Colonic mucosa (tissue), 4 donors: Measurements from ENCODE around the gene DNAJC8. TPM values are rescaled to one million over a fixed set of nuclear protein-coding genes. Genes with fewer than 3 reads are reported as not detected.

Source experiments
- DNase-seq: peaks from one replicate; pipeline ENCODE4 v3.0.0-alpha.2; 2020
- H3K27ac ChIP-seq: fragments of 200-600 bp; one replicate; pipeline ENCODE4 v1.8.0; 2021
- H3K27me3 ChIP-seq: fragments of 200-600 bp; one replicate; pipeline ENCODE4 v1.8.0; 2021
- H3K36me3 ChIP-seq: fragments of 200-600 bp; one replicate; pipeline ENCODE4 v1.8.0; 2021
- H3K4me1 ChIP-seq: fragments of 200-600 bp; one replicate; pipeline ENCODE4 v1.8.0; 2021; ENCODE audit warnings: mild to moderate bottlenecking
- H3K4me3 ChIP-seq: fragments of 200-600 bp; one replicate; pipeline ENCODE4 v1.8.0; 2021
- H3K9ac ChIP-seq, 2 donors: one replicate each; pipeline ENCODE4 v1.7.0; 2013; ENCODE audit warnings: control low read depth in 2 of 2, low read depth in 2 of 2, low read length in 2 of 2
- H3K9me3 ChIP-seq: fragments of 200-600 bp; one replicate; pipeline ENCODE4 v1.8.0; 2021
- intact Hi-C: fragments of 100-400 bp; cut with DNase I; formaldehyde crosslinking; loops from one replicate; pipeline ENCODE4 v1.14.1; 2022
- total RNA-seq, 2 donors: library from RNA; stranded (reverse); fragmentation: NEBNext Ultra II Directional in 1 of 2; extraction: Animal tissue kit (Norgen Biotek cat#: 25700) in 1 of 2; gene quantifications; one replicate each; pipeline ENCODE4 v1.2.1, GENCODE V29; 2021
- TF ChIP-seq, protein P1 (sequence below): fragments of 200-600 bp; IDR thresholded peaks from one replicate; pipeline ENCODE4 v1.8.0; 2022; ENCODE audit warnings: antibody characterized with exemption, mild to moderate bottlenecking
- donor health status: healthy.
- donor health status: DM: no; HTN: no; CAD: no.
- donor health status: DM: no; HTN: no; CAD: no.

Gene DNAJC8
- total RNA-seq, 2 donors from 2014 or later, result 53.1 to 57.2 TPM

DNA sequence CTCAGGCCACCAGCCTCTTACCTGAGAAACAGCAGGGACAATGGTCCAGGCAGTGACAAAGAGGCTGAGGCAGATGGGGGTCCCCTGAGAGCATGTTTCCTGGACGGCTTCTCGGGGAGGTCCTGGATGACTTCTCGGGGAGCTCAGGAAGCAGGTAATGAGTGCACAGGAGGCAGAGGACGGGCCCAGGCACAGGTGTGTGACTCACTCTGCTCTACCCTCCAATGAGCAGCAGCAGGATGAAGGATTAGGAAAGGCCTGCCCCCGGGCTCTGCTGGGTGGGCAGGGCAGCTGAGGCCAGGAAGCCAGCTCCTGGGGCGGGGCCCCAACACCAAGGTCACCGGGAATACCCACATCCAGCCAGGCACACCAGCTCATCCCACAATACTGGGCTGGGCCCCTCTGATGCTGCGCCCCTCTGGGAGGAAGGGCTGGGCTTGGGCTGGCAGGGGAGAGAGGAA lies 39.1 kb downstream of the DNAJC8 start:
- intact Hi-C loops, result no loop called here
- Histone ChIP-seq H3K4me1 (no peaks in the 10 kb centered on the region), H3K9ac (no peak overlapping the region), H3K9me3 (no peaks in the 10 kb centered on the region), H3K36me3 (no peaks in the 10 kb centered on the region), H3K4me3 (no peak overlapping the region), H3K27me3 (no peaks in the 10 kb centered on the region), H3K27ac (no peak overlapping the region)
- DNase-seq, result no peak
- TF ChIP-seq, protein P1, sequence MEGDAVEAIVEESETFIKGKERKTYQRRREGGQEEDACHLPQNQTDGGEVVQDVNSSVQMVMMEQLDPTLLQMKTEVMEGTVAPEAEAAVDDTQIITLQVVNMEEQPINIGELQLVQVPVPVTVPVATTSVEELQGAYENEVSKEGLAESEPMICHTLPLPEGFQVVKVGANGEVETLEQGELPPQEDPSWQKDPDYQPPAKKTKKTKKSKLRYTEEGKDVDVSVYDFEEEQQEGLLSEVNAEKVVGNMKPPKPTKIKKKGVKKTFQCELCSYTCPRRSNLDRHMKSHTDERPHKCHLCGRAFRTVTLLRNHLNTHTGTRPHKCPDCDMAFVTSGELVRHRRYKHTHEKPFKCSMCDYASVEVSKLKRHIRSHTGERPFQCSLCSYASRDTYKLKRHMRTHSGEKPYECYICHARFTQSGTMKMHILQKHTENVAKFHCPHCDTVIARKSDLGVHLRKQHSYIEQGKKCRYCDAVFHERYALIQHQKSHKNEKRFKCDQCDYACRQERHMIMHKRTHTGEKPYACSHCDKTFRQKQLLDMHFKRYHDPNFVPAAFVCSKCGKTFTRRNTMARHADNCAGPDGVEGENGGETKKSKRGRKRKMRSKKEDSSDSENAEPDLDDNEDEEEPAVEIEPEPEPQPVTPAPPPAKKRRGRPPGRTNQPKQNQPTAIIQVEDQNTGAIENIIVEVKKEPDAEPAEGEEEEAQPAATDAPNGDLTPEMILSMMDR, result no peak

GRCh38 chr1:28190996-28191645 lies 41.7 kb downstream of the DNAJC8 start:
- DNase-seq, result no peak
- intact Hi-C loops, result no loop called here
- no peak overlapping the region for H3K4me3 ChIP-seq
- H3K27ac ChIP-seq, result no peak overlapping the region
- no peaks in the 10 kb centered on the region for H3K27me3 ChIP-seq
- TF ChIP-seq, protein P1, result no peak
- H3K9me3 ChIP-seq, result no peaks in the 10 kb centered on the region
- no peaks in the 10 kb centered on the region for H3K36me3 ChIP-seq
- H3K9ac ChIP-seq, result no peak overlapping the region
- no peaks in the 10 kb centered on the region for H3K4me1 ChIP-seq

- TF ChIP-seq, protein P1, result no peak
- Histone ChIP-seq H3K4me1 (no peaks in the 10 kb centered on the region), H3K9ac (no peak overlapping the region), H3K27ac (no peak overlapping the region), H3K9me3 (no peaks in the 10 kb centered on the region), H3K27me3 (no peaks in the 10 kb centered on the region), H3K4me3 (no peak overlapping the region), H3K36me3 (no peaks in the 10 kb centered on the region)
- DNase-seq, result no peak
- intact Hi-C loops, result no loop called here
Measured at GRCh38 chr1:28190337-28190979, 42.4 kb downstream of the DNAJC8 start.

DNA sequence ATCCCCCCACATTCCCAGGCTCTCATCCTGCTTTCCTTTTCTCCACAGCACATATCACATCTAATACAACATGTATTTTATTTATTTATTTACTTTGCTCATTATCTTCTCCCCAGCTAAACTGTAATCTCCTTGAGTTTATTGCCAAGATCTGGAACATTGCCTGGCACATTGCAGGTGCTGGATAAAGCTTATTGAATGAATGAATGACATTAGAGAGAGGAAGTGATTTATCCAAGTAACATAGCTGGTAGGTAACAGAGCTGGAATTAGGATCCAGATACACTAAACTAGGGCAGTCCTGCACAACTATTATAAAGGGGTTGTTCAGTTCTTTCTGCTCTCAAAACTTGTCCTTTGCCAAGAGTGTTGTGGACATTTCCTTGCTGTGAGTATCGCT lies 47.8 kb downstream of the DNAJC8 start:
- TF ChIP-seq, protein P1, result no peak
- no peak overlapping the region for H3K9ac ChIP-seq
- no peak overlapping the region for H3K27ac ChIP-seq
- intact Hi-C loops, result no loop called here
- no peak overlapping the region for H3K4me3 ChIP-seq
- no peak for DNase-seq
- no peaks in the 10 kb centered on the region for H3K36me3 ChIP-seq
- H3K4me1 ChIP-seq, result no peaks in the 10 kb centered on the region
- no peaks in the 10 kb centered on the region for H3K9me3 ChIP-seq
- no peaks in the 10 kb centered on the region for H3K27me3 ChIP-seq

DNA sequence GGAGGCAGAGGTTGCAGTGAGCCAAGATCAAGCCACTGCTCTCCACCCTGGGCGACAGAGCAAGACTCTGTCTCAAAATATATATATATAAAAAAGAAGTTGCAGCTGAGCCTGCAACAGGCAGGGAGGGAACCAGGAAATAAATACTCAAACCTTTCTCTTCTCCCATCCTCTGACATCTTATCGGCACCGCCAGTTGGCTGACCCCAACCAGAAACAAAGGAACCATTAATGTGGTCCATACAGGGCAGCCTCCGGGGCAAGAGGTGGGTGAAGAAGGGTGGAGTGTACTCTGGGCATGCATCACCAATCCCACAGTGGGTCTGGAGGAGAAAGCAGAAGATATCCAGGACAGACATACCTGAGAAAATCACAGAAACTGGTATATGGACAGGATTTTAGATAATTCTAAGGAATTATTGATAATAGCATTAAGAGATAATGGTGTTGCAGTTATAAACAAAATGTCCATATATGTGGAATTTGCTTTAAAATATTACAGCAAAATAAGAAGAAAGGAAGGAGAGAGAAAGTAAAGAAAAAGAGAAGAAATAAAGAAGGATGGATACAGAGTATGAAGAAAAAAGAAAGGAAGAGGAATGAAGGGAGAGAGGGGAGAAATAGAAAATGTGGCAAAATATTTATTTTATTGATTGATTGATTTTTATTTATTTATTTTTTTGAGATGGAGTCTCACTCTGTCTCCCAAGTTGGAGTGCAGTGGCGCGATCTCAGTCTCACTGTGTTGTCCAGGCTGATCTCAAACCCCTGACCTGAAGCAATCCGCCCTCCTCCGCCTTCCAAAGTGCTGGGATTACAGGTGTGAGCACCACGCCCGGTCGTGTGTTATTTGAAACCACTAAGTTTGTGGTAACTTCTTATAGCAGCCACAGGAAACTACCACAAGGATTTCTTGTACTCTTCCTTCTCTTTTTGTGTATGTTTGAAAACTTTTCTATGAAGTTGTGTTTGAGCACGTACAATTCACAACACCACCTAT lies 52.2 kb downstream of the DNAJC8 start:
- no peaks in the 10 kb centered on the region for H3K4me1 ChIP-seq
- TF ChIP-seq, protein P1, result no peak
- no peak overlapping the region for H3K4me3 ChIP-seq
- no peaks in the 10 kb centered on the region for H3K27me3 ChIP-seq
- no peak for DNase-seq
- H3K36me3 ChIP-seq, result no peaks in the 10 kb centered on the region
- no peaks in the 10 kb centered on the region for H3K9me3 ChIP-seq
- intact Hi-C loops, result no loop called here
- H3K27ac ChIP-seq, result no peak overlapping the region
- H3K9ac ChIP-seq, result no peak overlapping the region
